PFSK-1 (cell line): ENCODE measurements around the gene TXNDC5.

Experiments used
- POLR2AphosphoS5 ChIP-seq: IDR thresholded peaks from 2 replicates; pipeline ENCODE4 v1.6.1; 2012; ENCODE audit warnings: low read depth, mild to moderate bottlenecking, control low read depth, low read length, moderate library complexity
- SIN3A ChIP-seq: IDR thresholded peaks from 2 replicates; pipeline ENCODE4 v1.6.1; 2012; ENCODE audit warnings: mild to moderate bottlenecking, low read length, moderate library complexity, borderline replicate concordance; ENCODE audit not compliant: insufficient read depth

DNA sequence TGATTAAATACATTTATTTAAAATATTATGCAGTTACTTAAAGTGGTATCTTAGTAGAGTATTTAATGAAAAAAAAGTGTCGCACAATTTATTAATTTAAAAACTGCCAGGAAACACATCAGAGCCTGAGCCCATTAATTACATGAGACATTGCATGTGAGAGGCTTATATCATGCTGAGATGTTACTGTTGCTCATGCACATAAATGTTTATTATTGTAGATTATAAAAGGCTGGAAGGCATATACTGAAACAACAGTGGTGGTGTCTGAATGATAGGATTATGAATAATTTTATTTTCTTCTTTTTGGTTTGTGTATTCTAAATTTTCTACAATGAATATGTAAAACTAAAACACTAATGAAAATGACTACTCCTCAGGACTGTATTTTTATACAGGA is 45.7 kb upstream of the TXNDC5 start:
- TF ChIP-seq POLR2AphosphoS5 (no peak), SIN3A (no peak)
